RWPE1 (cell line): Measurements from ENCODE around the gene ALK.

Source experiments
- CTCF ChIA-PET: fragments of 350-600 bp; sonication (Branson Sonifier 250); formaldehyde crosslinking; extraction: SDS; loops from one replicate; lab custom pipeline; 2021; lab: Yijun Ruan, JAX
- POLR2A ChIA-PET: fragments of 400-600 bp; formaldehyde crosslinking; extraction: SDS; loops from one replicate; lab custom pipeline; 2020; ENCODE audit warnings: antibody characterized with exemption; ENCODE audit not compliant: low non-redundant PET; lab: Yijun Ruan, JAX
- DNase-seq: peaks from one replicate; pipeline ENCODE4 v3.0.0; 2012; ENCODE audit warnings: low spot score
- H3K27ac ChIP-seq: fragments of 450-650 bp; 2 replicates; pipeline ENCODE4 v1.5.1; 2017
- CTCF ChIP-seq: fragments of 450-650 bp; conservative IDR thresholded peaks from 2 replicates; pipeline ENCODE4 v1.5.1; 2017; ENCODE audit warnings: low read depth, mild to moderate bottlenecking

Gene ALK

GRCh38 chr2:29443627-29444026 is 477.8 kb downstream of the ALK start:
- TF ChIP-seq CTCF: no peak
- peak; percentile 53 for DNase-seq
- ChIA-PET POLR2A (no interaction called here), CTCF (no interaction called here)
- H3K27ac ChIP-seq: no peak overlapping the region

GRCh38 chr2:29443151-29443550 is 478.2 kb downstream of the ALK start:
- no peak for TF ChIP-seq CTCF

GRCh38 chr2:29440921-29441623 is 480.3 kb downstream of the ALK start:
- POLR2A ChIA-PET: no interaction called here
- no peak for TF ChIP-seq CTCF

More at GRCh38 chr2:29443151-29443550, 478.2 kb downstream of the ALK start:
- H3K27ac ChIP-seq: no peak overlapping the region
- ChIA-PET CTCF (no interaction called here), POLR2A (no interaction called here)
- DNase-seq: no peak

GRCh38 chr2:29433920-29434319 is 487.5 kb downstream of the ALK start:
- no peak for TF ChIP-seq CTCF
- ChIA-PET POLR2A (no interaction called here), CTCF (no interaction called here)
- DNase-seq: no peak
- H3K27ac ChIP-seq: no peak overlapping the region

More at GRCh38 chr2:29440921-29441623, 480.3 kb downstream of the ALK start:
- no peak for DNase-seq
- no peak overlapping the region for H3K27ac ChIP-seq
- CTCF ChIA-PET: no interaction called here

GRCh38 chr2:29433128-29433527 is 488.3 kb downstream of the ALK start:
- TF ChIP-seq CTCF: no peak
- no peak overlapping the region for H3K27ac ChIP-seq
- POLR2A ChIA-PET: no interaction called here
- DNase-seq: no peak
- CTCF ChIA-PET: no interaction called here

- no peak for DNase-seq
- no peak for TF ChIP-seq CTCF
- ChIA-PET CTCF (no interaction called here), POLR2A (no interaction called here)
- H3K27ac ChIP-seq: no peak overlapping the region
Observed at GRCh38 chr2:29431485-29431884, 489.9 kb downstream of the ALK start.
